ENCODE data around the gene EFNA5. TPM values are rescaled to one million over a fixed set of nuclear protein-coding genes. Genes with fewer than 3 reads are reported as not detected.

The EFNA5 gene
- total and polyA plus RNA-seq, 2 of the 8 experiments (the other 6 are each of a cell fraction or from before 2014, with no cell fraction given) = 9.6 to 21.8 TPM

DNA sequence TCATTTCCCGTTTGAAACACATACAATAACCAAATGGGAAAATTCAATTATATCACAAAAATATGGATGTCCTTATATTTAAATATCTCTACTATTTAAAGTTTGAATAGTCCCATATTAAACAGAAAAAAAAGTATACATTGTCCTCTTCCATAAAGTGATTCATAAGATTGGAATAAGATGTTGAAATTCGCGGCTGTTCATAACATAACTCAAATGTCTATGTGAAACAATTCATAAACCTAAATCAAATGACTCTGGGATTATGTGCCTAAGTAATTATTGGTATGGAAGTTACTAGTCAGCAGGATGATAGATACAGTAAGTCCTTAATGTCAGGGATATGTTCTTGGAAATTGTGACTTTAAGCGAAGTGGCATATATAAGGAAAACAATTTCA, 3.9 kb upstream of the EFNA5 start:
- no peak overlapping the region for H2BK120ac ChIP-seq (replicated peaks; ENCODE audit: low read depth, low read length)
- H4K5ac ChIP-seq (ENCODE audit: insufficient read length, low read depth, low read length) = no peak overlapping the region
- H3K4me2 ChIP-seq (ENCODE audit: insufficient read depth in 1 of 2, low read depth in 2 of 2, low read length in 2 of 2) = no peak overlapping the region
- H3K27ac ChIP-seq (ENCODE audit: low read depth, low read length) = no peak overlapping the region
- no peaks in the 10 kb centered on the region for H3K36me3 ChIP-seq (ENCODE audit: control insufficient read depth in 2 of 4, insufficient read depth in 4 of 4, low read length in 3 of 4)
- H2AFZ ChIP-seq (ENCODE audit: low read length) = no peak overlapping the region
- ChIA-PET CTCF (ENCODE audit: partially characterized antibody) (interaction anchor here (0.6 to 2.1 kb wide), 10 partner anchors 9 to 712 kb away, joined by 3 to 7 read pairs (median 3); no protein-coding TSS in a partner anchor), POLR2A (ENCODE audit: partially characterized antibody) (no interaction called here)
- no peak overlapping the region for H2BK15ac ChIP-seq (ENCODE audit: low read length)
- peaks cover 0 to 3% (median 2%) of the 10 kb centered on the region in 4 experiments; a peak in 4 of 7 replicates for H3K4me1 ChIP-seq (replicated peaks in 1 of 4; ENCODE audit: control insufficient read depth in 3 of 4, insufficient read depth in 4 of 4, low read length in 3 of 4)
- FAIRE-seq (no peak), DNase-seq (ENCODE audit: low read depth in 1 of 2, low spot score in 2 of 2) (no peak)
- H4K20me1 ChIP-seq (replicated peaks in 1 of 2; ENCODE audit: control insufficient read depth in 1 of 2, insufficient read depth in 2 of 2, low read length in 2 of 2) = no peaks in the 10 kb centered on the region
- no peak overlapping the region for H3K14ac ChIP-seq (ENCODE audit: insufficient read length)
- no peak overlapping the region for H2BK5ac ChIP-seq (ENCODE audit: low read depth, low read length)
- 87% methylated on average over 4 of the region's 4 CpGs; no CpG with 5 or more reads in 1 of the 2 experiments for WGBS, 2 experiments (ENCODE audit: extremely low coverage in 1 of 2, insufficient coverage in 1 of 2, insufficient read length in 1 of 2, insufficient replicate concordance in 2 of 2, low coverage in 1 of 2, low lambda C conversion rate in 2 of 2, missing lambda C conversion rate in 1 of 2)
- no peaks in the 10 kb centered on the region for H3K9me3 ChIP-seq (ENCODE audit: insufficient read depth in 2 of 2, low read depth in 1 of 2, low read length in 1 of 2)
- no peak overlapping the region for H4K91ac ChIP-seq (replicated peaks; ENCODE audit: insufficient read length, low read length)
- no peak overlapping the region for H3K23ac ChIP-seq (ENCODE audit: insufficient read length)
- peaks cover 25% of the 10 kb centered on the region for H3K23me2 ChIP-seq (ENCODE audit: low read depth, low read length)
- H3K4ac ChIP-seq (replicated peaks; ENCODE audit: insufficient read length, low read depth, low read length) = no peak overlapping the region
- H3K56ac ChIP-seq (replicated peaks; ENCODE audit: insufficient read length, low read depth, low read length) = no peak overlapping the region
- H2BK20ac ChIP-seq (ENCODE audit: low read length) = no peak overlapping the region
- no peak overlapping the region for H3K18ac ChIP-seq (ENCODE audit: extremely low read depth, low read length)
- H3K79me2 ChIP-seq (ENCODE audit: control insufficient read depth in 1 of 2, insufficient read depth in 2 of 2, low read length in 2 of 2) = no peaks in the 10 kb centered on the region; a peak in 1 of 4 replicates
- no peak overlapping the region for H3K9ac ChIP-seq (replicated peaks in 1 of 4; ENCODE audit: extremely low read depth in 1 of 4, low read depth in 3 of 4, low read length in 3 of 4)
- no peaks in the 10 kb centered on the region; a peak in 2 of 7 replicates for H3K27me3 ChIP-seq (replicated peaks in 1 of 4; ENCODE audit: control insufficient read depth in 3 of 4, extremely low read depth in 1 of 4, insufficient read depth in 3 of 4, low read length in 3 of 4)
- TF ChIP-seq JUND (IDR thresholded peaks at IDR 0.05; ENCODE audit: low read length) = no peak
- TF ChIP-seq RNF2 (IDR thresholded peaks at IDR 0.05; ENCODE audit: borderline replicate concordance, low read depth, low read length, missing control alignments, poor library complexity, severe bottlenecking) = no peak
- no peaks in the 10 kb centered on the region for H3K79me1 ChIP-seq (ENCODE audit: low read depth, low read length)
- H2BK12ac ChIP-seq (ENCODE audit: low read depth, low read length) = no peak overlapping the region
- no peak overlapping the region for H3K4me3 ChIP-seq (ENCODE audit: extremely low read depth in 1 of 4, insufficient read depth in 2 of 4, low read depth in 3 of 4, low read length in 4 of 4)
- no peak overlapping the region for H4K8ac ChIP-seq (ENCODE audit: extremely low read depth, insufficient read depth, low read length)
- no peak overlapping the region for H2AK5ac ChIP-seq (ENCODE audit: low read depth, low read length)

All from H1 (cell line).